IPS-18a (cell line): ENCODE measurements around the gene RBM17.
"Not testable (repeated sequence)": the region's sequence is repeated elsewhere in the genome, so short reads cannot be mapped to it uniquely, and the experiment has no call there.

Experiments
- H3K27ac ChIP-seq: one replicate; pipeline ENCODE4 v1.5.1; 2013; ENCODE audit warnings: low read length
- H3K27me3 ChIP-seq: one replicate; pipeline ENCODE4 v1.6.1; 2013; ENCODE audit warnings: mild to moderate bottlenecking, low read length; ENCODE audit not compliant: control insufficient read depth, insufficient read depth
- H3K36me3 ChIP-seq: one replicate; pipeline ENCODE4 v1.6.1; 2013; ENCODE audit warnings: low read depth, low read length; ENCODE audit not compliant: control insufficient read depth
- H3K4me1 ChIP-seq: one replicate; pipeline ENCODE4 v1.6.1; 2013; ENCODE audit warnings: low read depth, low read length; ENCODE audit not compliant: control insufficient read depth
- H3K4me3 ChIP-seq: one replicate; pipeline ENCODE4 v1.5.1; 2013; ENCODE audit warnings: low read length
- H3K9ac ChIP-seq: one replicate; pipeline ENCODE4 v1.6.1; 2013; ENCODE audit warnings: mild to moderate bottlenecking, low read length, moderate library complexity
- H3K9me3 ChIP-seq: one replicate; pipeline ENCODE4 v1.6.1; 2013; ENCODE audit warnings: low read depth, low read length; ENCODE audit not compliant: control insufficient read depth

RBM17 gene

GRCh38 chr10:6089334-6090219, 743 bp downstream of the RBM17 start:
- Histone ChIP-seq H3K36me3 (no peaks in the 10 kb centered on the region), H3K27ac (peak overlapping the region; percentile 39), H3K9ac (peak overlapping the region; percentile 86), H3K27me3 (peaks cover 8% of the 10 kb centered on the region), H3K4me1 (peaks cover 26% of the 10 kb centered on the region), H3K4me3 (peak overlapping the region; percentile 98), H3K9me3 (no peaks in the 10 kb centered on the region)

GRCh38 chr10:6091630-6092029, 2.8 kb downstream of the RBM17 start:
- Histone ChIP-seq H3K36me3 (no peaks in the 10 kb centered on the region), H3K4me1 (peaks cover 33% of the 10 kb centered on the region), H3K27ac (no peak overlapping the region), H3K27me3 (peaks cover 8% of the 10 kb centered on the region), H3K9me3 (no peaks in the 10 kb centered on the region), H3K9ac (peak overlapping the region; percentile 9), H3K4me3 (peak overlapping the region; percentile 22)

- Histone ChIP-seq H3K9me3 (no peaks in the 10 kb centered on the region), H3K9ac (peak overlapping the region; percentile 0), H3K36me3 (no peaks in the 10 kb centered on the region), H3K4me3 (no peak overlapping the region), H3K27ac (no peak overlapping the region), H3K4me1 (peaks cover 40% of the 10 kb centered on the region), H3K27me3 (peaks cover 8% of the 10 kb centered on the region)
Observed at GRCh38 chr10:6092731-6093130, 3.9 kb downstream of the RBM17 start.

- H3K4me3 ChIP-seq: no peak overlapping the region
- peaks cover 41% of the 10 kb centered on the region for H3K4me1 ChIP-seq
- no peaks in the 10 kb centered on the region for H3K9me3 ChIP-seq
- no peaks in the 10 kb centered on the region for H3K27me3 ChIP-seq
- H3K9ac ChIP-seq: no peak overlapping the region
- no peaks in the 10 kb centered on the region for H3K36me3 ChIP-seq
- H3K27ac ChIP-seq: no peak overlapping the region
Observed at GRCh38 chr10:6095810-6096570, 7.2 kb downstream of the RBM17 start.

GRCh38 chr10:6097063-6097462, 8.2 kb downstream of the RBM17 start:
- Histone ChIP-seq H3K36me3 (peaks cover 9% of the 10 kb centered on the region), H3K27ac (no peak overlapping the region), H3K27me3 (no peaks in the 10 kb centered on the region), H3K4me1 (peaks cover 40% of the 10 kb centered on the region), H3K4me3 (no peak overlapping the region), H3K9ac (no peak overlapping the region), H3K9me3 (no peaks in the 10 kb centered on the region)

GRCh38 chr10:6098156-6098555, 9.3 kb downstream of the RBM17 start:
- Histone ChIP-seq H3K4me1 (peaks cover 38% of the 10 kb centered on the region), H3K27me3 (no peaks in the 10 kb centered on the region), H3K9ac (no peak overlapping the region), H3K4me3 (no peak overlapping the region), H3K36me3 (peaks cover 18% of the 10 kb centered on the region), H3K27ac (no peak overlapping the region), H3K9me3 (no peaks in the 10 kb centered on the region)

GRCh38 chr10:6100370-6100769, 11.5 kb downstream of the RBM17 start:
- Histone ChIP-seq H3K36me3 (peaks cover 22% of the 10 kb centered on the region), H3K4me3 (no peak overlapping the region), H3K9me3 (no peaks in the 10 kb centered on the region), H3K27me3 (no peaks in the 10 kb centered on the region), H3K4me1 (peaks cover 59% of the 10 kb centered on the region), H3K27ac (no peak overlapping the region), H3K9ac (no peak overlapping the region)

GRCh38 chr10:6101181-6101580, 12.3 kb downstream of the RBM17 start:
- H3K4me1 ChIP-seq: peaks cover 60% of the 10 kb centered on the region
- no peaks in the 10 kb centered on the region for H3K27me3 ChIP-seq
- H3K9me3 ChIP-seq: no peaks in the 10 kb centered on the region
- no peak overlapping the region for H3K27ac ChIP-seq
- no peak overlapping the region for H3K4me3 ChIP-seq
- H3K9ac ChIP-seq: no peak overlapping the region
- peaks cover 27% of the 10 kb centered on the region for H3K36me3 ChIP-seq

GRCh38 chr10:6102128-6102527, 13.3 kb downstream of the RBM17 start:
- Histone ChIP-seq H3K9me3 (no peaks in the 10 kb centered on the region), H3K27ac (no peak overlapping the region), H3K4me3 (no peak overlapping the region), H3K4me1 (peaks cover 51% of the 10 kb centered on the region), H3K9ac (no peak overlapping the region), H3K27me3 (no peaks in the 10 kb centered on the region), H3K36me3 (peaks cover 34% of the 10 kb centered on the region)

- Histone ChIP-seq H3K27ac (no peak overlapping the region), H3K36me3 (peaks cover 34% of the 10 kb centered on the region), H3K27me3 (no peaks in the 10 kb centered on the region), H3K9me3 (no peaks in the 10 kb centered on the region), H3K4me1 (peaks cover 49% of the 10 kb centered on the region), H3K9ac (no peak overlapping the region), H3K4me3 (no peak overlapping the region)
Observed at GRCh38 chr10:6103591-6103990, 14.8 kb downstream of the RBM17 start.

GRCh38 chr10:6107616-6108015, 18.8 kb downstream of the RBM17 start:
- not testable (repeated sequence) for H3K4me3 ChIP-seq, H3K27me3 ChIP-seq, H3K27ac ChIP-seq, H3K9me3 ChIP-seq, H3K9ac ChIP-seq
- peaks cover 52% of the 10 kb centered on the region for H3K36me3 ChIP-seq
- peaks cover 40% of the 10 kb centered on the region for H3K4me1 ChIP-seq
